ENCODE measurements around the gene NGEF.

The NGEF gene, protein sequence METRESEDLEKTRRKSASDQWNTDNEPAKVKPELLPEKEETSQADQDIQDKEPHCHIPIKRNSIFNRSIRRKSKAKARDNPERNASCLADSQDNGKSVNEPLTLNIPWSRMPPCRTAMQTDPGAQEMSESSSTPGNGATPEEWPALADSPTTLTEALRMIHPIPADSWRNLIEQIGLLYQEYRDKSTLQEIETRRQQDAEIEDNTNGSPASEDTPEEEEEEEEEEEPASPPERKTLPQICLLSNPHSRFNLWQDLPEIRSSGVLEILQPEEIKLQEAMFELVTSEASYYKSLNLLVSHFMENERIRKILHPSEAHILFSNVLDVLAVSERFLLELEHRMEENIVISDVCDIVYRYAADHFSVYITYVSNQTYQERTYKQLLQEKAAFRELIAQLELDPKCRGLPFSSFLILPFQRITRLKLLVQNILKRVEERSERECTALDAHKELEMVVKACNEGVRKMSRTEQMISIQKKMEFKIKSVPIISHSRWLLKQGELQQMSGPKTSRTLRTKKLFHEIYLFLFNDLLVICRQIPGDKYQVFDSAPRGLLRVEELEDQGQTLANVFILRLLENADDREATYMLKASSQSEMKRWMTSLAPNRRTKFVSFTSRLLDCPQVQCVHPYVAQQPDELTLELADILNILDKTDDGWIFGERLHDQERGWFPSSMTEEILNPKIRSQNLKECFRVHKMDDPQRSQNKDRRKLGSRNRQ

DNA sequence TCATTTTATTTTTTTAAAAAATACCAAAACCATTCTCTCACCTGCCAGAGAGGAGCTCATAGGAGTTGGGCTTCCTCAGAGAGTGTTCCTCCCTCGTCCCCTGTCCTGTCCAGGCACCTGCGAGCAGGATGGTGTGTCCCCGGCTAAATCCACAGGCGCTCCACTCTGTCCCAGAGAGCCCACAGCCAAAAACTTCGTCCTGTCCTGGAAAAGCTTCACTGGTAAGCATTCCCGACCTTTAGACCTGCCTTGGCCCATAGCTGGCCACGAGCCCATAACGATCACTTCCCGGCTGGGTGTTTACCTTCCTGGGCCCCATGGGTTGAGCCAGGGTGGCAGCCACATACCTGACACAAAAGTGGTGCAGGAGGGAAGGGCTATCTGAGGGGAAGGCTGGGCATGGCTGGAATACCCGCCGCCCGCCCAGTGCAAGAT lies at the start of gene NGEF:
NGEF (minus strand) TSS at position 230 of the 435 bp plus-strand sequence. CDS start 38,366 bp downstream, outside the sequence.
- no peak for TF ChIP-seq ZFX (IDR thresholded peaks at IDR 0.05; ENCODE audit: borderline replicate concordance)
- TF ChIP-seq, protein P1, sequence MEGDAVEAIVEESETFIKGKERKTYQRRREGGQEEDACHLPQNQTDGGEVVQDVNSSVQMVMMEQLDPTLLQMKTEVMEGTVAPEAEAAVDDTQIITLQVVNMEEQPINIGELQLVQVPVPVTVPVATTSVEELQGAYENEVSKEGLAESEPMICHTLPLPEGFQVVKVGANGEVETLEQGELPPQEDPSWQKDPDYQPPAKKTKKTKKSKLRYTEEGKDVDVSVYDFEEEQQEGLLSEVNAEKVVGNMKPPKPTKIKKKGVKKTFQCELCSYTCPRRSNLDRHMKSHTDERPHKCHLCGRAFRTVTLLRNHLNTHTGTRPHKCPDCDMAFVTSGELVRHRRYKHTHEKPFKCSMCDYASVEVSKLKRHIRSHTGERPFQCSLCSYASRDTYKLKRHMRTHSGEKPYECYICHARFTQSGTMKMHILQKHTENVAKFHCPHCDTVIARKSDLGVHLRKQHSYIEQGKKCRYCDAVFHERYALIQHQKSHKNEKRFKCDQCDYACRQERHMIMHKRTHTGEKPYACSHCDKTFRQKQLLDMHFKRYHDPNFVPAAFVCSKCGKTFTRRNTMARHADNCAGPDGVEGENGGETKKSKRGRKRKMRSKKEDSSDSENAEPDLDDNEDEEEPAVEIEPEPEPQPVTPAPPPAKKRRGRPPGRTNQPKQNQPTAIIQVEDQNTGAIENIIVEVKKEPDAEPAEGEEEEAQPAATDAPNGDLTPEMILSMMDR (IDR thresholded peaks at IDR 0.05) = no peak

GRCh38 chr2:233062451-233062850 lies 49.4 kb upstream of the NGEF start:
- H3K27ac ChIP-seq = no peak overlapping the region
- TF ChIP-seq, protein P1 (IDR thresholded peaks at IDR 0.05) = no peak
- no peak for TF ChIP-seq ZFX (IDR thresholded peaks at IDR 0.05; ENCODE audit: borderline replicate concordance)

More for the DNA sequence above, at the start of gene NGEF:
- H3K27ac ChIP-seq = no peak within 1 kb of the TSS

DNA sequence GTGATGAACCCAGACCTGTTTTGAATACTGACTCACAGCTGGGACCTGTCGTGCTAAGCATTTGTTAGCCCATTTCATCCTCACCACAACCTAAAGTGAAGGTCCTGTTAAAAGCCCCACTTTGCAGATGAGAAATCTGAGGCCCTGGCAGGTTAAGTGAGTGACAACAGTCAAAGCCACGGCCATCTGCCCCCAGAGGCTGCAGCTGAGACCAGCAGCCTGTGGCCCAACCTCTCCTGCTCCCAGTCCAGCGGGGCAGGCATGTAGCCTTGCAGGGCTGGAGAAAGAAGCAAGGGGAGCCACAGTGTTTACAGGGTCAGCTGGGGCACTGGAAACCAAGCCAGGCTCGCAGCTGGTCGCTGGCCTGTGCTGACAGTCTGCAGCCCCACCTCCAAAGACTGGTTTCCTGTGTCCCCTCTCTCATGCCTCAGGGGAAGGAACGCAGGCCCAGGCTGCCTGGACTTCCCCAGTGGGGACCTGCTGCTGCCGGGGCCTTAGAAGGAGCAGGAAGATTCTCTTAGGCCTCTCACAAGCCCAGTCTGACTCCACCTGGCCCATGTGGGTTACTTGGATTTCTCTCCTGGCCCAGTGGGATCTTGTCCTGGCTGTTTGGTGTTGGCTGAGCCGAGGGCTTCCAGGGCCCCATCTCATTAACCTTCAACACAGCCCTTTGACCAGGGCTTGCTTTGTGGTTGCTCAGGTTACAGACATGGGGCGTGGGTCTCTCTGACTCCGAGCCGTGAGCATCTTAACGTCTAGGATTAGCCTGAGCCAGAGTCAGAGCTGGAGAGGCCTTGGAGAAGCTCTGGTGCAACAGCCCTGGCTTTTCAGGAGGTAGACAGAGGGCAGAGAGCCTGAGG lies 48.8 kb upstream of the NGEF start:
- TF ChIP-seq ZFX (IDR thresholded peaks at IDR 0.05; ENCODE audit: borderline replicate concordance) = no peak
- TF ChIP-seq, protein P1 (IDR thresholded peaks at IDR 0.05) = no peak
- H3K27ac ChIP-seq = no peak overlapping the region

- H3K27ac ChIP-seq = no peak overlapping the region
These were observed 48.0 kb upstream of the NGEF start for GRCh38 chr2:233060980-233061590.

GRCh38 chr2:233060501-233060979 lies 47.5 kb upstream of the NGEF start:
- H3K27ac ChIP-seq = no peak overlapping the region
- no peak for TF ChIP-seq ZFX (IDR thresholded peaks at IDR 0.05; ENCODE audit: borderline replicate concordance)
- TF ChIP-seq, protein P1 (IDR thresholded peaks at IDR 0.05) = no peak

More at GRCh38 chr2:233060980-233061590, 48.0 kb upstream of the NGEF start:
- TF ChIP-seq ZFX (IDR thresholded peaks at IDR 0.05; ENCODE audit: borderline replicate concordance) = no peak
- TF ChIP-seq, protein P1 (IDR thresholded peaks at IDR 0.05) = no peak

GRCh38 chr2:233059797-233060500 lies 46.9 kb upstream of the NGEF start, which contains the start of gene INPP5D:
Gene INPP5D, plus strand, starts transcription at chr2:233060342. Its CDS starts 137 bp downstream, at chr2:233060479.
- H3K27ac ChIP-seq = no peak within 1 kb of the TSS
- TF ChIP-seq ZFX (IDR thresholded peaks at IDR 0.05; ENCODE audit: borderline replicate concordance) = no peak
- TF ChIP-seq, protein P1 (IDR thresholded peaks at IDR 0.05) = no peak

Data from 22Rv1 (cell line).